HG03432 (cell line): ENCODE measurements around the gene AP1B1.

Source experiments
- ATAC-seq: cut with Tn5 transposase; IDR thresholded peaks from one replicate; pipeline ENCODE4 v1.9.1; 2021; ENCODE audit warnings: mild to moderate bottlenecking, moderate library complexity; ENCODE audit not compliant: unreplicated experiment

Gene AP1B1

DNA sequence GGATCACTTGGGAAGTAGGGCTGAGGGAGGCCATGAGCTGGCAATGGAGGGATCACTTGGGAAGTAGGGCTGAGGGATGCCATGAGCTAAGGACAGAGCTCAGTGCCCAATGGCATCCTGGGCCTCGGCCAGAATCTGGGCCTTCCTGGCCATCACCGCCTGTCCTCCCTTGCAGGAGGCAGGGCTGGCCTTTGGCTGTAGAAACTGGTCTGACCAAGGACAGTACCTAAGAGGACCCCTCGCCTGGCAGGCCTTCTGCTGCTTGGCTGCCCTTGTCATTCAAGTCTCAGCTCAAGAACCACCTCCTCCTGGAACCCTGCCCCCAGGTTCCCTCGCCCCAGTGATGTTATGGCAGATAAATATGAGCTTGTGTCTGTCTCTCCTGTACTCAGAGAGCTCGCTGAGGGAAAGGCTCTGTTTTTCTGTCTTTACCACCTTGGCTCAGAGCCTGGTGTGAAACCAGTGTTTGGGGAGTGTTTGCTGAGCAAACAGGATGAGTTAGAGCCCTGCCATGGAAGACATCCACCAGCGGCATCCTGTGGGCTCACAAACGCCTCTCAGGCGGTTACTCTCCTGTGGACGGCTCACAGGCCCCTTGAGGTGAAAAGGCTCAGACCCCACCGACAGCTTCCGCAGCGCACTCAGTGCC lies 53.5 kb downstream of the AP1B1 start:
- no peak for ATAC-seq

DNA sequence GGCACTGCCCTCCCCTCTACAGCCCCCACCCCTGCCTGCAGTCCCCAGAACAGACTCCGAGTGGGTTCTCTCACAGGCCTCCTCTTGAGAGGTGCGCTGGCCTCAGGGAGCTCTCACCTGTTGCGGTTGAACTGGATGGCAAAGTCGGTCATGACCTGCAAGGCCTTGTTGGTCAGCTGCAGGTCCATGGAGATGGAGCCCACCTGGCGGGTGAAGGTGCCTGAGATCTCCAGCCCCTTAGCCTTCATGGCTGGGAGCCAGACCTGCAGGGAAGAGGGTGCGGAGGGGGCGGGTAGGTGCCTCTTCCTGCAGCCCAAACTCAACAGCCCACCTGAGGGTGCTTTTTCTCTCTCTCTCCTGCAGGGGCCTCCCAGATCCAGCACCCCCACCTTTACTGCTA lies 54.2 kb downstream of the AP1B1 start:
- no peak for ATAC-seq

DNA sequence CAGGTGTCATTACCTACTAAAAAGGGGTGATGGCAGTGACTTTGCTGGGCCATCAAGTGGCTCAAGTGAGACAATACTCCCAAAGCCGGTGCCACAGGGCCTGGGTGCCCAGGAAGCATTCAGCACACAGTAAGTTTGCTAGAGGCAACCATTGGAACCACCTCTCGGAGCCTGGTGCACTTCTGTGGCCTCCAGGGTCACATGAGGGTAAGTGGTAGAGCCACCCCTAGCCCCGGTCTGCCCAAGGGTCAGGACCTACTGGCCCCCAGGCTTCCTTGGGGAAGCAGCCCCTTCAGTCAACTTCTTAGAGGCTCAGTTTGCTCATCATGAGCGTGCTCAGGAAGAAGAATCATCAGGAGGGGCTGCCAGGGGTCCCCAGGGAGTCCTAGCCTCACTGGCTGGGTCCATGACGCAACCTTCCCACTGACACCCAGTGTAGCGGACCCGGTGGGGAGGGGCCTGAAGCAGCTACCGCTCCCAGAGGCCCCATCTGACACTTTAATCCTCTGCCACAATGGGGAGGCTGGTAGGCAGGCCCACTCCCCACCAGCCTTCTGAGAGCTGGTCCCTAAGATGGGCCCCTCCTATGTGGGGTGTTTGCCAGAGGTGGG lies 55.4 kb downstream of the AP1B1 start:
- no peak for ATAC-seq

DNA sequence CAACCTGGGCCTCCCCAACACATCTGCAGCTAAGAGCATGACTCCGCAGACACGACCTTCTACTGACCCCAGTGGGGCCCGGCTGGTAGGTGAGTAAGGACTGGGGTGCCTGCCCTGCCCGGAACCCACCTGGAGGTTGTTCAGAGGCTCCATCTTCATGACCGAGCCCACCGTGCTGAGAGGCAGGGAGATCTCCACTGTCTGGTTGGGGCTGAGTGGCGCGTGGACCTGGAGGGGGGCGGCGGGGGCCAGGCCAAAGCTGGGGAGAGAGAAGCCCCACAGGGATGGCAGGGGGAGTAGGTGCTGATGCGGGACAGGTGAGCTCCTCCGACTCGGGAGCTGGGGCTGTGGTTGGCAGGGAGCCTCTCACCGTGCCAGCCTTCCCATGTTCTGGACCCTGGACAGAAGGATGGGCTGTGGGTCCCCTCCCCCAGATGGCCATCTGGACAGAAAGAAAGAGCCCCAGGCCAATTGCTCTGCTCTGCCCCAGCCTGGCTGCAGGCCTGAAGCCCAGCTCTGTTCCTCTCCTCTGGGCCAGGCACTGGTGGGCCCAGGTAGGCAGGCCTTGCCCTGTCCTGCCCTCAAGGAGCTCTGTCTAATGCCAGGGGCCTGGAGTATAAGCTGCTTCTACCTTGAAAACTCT lies 56.6 kb downstream of the AP1B1 start:
- no peak for ATAC-seq

DNA sequence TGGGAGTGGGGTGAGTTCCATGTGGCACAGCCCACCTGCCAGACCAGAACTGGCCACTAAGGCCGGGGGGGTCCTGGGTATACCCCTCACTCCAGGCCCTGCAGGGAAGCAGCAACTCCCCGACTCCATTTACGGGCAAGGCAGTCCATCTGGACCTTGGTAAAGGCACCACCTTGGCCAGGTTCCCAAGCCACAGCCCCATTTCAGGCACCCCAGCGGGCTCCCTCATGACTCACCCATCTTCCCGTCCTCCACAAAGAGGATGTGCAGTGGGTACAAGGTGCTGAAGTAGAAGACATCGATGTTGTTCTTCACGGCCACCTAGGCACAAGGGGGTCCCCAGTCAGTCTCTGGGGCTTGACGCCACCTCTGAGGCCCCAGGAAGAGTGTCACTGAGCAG lies 57.2 kb downstream of the AP1B1 start:
- ATAC-seq = no peak

DNA sequence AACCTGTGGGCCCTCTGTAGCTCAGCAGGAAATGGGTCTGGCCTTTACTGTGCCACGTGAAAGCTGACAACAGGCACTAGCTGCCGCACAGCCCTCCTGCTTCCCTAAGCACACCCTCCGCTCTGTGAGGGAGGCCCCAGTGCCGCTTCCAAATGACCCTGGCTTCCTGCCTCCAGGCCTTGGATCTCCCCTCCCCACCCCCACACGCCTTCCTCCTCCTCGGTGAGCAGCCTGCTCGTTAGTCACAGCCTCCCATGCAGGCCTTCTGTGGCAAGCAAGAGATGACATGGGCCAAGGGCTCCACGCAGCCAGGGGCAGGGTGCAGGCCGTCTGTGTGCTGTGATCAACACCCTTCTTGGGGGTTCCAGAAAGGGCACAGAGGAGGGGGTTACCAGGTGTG lies 57.6 kb downstream of the AP1B1 start:
- ATAC-seq = no peak

DNA sequence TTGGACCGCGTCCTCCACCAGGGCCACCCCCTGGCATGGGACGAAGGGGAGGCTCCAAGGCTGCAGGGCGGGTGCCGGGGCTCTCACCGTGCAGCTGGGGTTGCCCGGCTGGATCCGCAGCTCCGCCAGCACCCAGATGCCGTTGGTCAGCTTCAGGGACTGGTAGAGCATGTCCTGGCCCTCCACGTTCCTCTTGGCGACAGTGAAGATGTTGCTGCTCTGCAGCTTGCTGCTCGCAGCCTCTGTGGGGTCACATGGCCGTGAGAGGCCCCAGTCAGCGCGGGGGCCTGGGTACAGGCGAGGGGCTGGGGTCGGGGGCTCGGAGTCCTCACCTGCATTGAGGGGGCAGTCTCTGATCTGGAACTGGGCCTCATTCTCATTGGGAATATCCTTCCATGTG lies 58.1 kb downstream of the AP1B1 start:
- ATAC-seq = no peak

DNA sequence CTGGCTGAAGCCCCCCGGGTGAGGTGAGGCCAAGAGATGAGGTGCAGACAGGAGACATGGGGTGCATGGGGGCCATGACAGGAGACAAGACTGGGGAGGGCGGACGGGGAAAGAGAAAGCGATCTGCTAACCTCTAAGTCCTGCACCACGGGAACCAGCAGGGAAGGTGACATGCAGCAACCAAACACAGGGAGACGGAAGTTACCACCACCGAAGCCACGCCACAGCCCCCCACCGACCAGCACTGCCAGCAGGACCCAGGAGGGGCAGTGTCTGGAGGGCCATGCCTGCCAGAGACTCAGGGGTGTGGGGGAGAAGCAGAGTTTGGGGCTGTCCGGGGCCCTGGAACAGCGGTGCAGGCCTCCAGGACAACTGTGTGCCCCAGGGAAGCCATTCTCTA lies 58.8 kb downstream of the AP1B1 start:
- no peak for ATAC-seq

DNA sequence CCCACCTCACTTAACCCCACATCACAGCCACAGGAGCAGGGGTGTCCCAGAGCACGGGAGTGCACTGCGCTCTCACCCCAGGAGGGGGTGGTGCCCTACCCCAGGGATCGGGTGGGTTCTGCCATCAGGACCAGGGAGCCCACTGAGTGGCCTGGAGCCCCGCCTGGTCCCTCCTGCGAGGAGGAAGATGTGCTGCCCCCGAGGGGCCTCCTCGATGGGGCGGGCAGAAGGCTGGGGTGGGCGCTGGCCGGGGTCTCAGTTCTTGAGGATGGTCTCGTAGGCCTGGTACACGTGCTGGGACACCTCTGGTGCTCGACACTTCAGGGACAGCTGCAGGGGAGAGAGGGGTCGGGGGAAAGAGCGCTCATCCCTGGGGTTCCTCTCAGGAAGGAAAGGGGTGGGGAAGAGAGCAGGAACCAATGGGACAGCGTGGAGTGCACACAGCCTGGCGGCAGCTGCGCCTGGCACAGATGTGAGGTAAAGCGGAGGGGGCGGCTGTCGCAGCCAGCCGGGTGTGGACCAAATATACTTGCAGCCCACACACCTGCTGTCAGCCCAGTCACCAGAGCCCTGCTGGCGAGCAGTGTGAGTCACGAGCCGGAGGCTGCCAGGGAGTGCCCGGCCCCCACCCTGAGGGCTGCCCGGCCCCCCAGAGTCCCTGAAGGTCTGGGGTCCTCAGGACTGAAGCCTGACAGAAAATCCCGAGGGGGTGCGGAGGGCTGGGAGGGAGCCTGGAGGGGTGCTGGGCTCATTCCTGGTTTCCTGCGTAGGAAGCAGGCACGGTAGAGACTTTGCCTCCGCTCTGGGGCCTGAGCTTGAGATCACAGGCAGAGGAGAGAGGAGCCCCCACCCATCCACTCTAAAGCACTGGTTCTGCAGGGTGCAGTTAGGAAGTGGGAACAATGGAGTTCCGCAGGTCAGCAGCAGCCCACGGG lies 59.5 kb downstream of the AP1B1 start:
- no peak for ATAC-seq

DNA sequence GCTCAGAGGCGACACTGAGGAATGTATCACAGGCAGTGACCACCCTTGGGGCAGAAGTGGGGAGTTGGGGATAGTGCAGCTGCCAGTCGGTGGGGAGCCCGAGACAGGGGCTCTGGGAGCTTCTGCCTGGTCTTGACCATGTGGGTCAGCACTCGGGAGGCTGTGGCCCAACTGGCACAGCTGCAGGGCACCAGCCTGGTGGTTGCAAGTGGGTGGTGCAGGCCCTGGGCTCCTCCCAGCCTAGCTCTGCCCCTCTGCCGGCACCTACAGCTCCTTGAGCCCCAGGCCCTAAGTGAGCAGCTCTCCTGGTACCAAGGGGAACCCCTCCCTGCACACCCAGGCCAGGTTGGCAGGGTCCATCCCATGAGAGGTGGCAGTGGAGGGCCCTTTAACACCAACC lies 60.3 kb downstream of the AP1B1 start:
- no peak for ATAC-seq

DNA sequence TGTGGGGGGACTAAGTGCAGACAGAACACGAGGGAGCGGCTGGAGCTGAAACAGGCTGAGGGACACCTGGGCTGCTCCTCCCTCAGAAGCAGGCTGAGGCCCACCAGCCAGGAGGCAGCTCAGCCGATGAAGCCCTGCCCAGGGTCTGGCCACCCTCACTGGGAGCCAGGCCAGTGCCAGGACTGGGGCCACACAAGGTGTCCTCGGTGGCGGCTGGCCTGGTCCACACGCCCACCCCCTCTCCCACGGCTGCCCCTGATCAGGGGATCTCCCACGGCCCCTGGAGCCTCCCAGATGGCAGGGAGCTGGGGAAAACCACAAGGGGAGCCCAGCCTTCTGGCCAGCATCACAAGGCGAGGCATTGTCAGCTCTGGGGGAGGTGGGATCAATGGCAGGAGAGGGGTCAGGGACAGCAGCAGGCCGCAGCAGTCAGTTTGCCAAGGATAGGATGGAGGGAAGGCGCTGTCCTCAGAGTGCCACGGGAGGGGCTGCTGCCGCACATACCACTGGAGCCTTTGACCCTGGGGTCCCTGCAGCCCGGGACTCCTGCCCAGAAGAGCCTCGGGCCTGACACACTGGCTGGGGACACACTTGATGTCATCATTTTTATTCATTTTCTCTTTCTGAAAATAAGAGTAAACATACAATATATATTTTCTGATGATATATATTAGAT lies 61.1 kb downstream of the AP1B1 start:
- no peak for ATAC-seq

DNA sequence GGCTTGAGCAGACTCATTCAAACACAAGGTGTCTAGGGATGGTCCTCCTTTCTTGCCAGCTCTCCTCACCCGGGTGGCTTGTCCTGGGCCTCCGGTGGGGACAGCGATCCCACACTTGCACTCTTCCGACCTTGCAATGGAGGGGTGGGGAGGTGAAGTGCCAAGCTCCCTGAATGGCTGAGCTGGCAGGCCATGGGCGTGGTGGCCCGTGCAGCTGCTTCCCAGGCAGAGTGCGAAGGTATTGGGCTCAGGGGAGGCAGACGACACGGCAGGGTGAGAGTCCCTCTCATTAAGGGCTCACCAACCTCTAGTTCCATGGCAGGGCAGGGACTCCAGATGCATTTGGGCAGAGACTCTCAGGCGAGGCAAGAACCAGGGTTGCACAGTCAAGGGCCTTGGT lies 61.9 kb downstream of the AP1B1 start:
- no peak for ATAC-seq

DNA sequence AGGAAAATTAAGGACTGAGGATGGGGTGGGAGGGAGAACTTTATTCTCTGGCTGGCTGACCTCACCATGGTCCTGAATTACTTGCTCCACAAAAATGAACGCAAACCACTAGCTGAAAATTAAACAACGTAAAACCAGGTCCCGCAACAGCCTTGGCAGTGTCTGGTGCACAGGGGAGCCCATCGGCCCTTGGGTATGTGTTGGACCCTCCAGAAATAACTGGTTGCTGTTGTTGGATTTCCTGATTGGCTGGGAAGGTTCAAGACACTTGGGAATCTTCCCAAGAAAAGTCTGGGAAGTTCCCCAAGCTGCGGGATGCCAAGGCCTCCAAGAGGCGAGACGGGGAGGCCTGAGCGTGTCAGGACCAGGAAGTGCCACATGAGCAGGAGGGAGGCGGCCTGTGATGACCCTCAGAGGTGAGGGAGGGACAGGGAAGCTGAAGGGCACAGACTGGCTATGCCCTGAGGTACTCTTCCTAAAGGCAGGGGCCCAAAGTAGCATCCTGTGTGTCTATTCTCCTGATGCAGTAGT lies 62.5 kb downstream of the AP1B1 start:
- ATAC-seq = no peak

DNA sequence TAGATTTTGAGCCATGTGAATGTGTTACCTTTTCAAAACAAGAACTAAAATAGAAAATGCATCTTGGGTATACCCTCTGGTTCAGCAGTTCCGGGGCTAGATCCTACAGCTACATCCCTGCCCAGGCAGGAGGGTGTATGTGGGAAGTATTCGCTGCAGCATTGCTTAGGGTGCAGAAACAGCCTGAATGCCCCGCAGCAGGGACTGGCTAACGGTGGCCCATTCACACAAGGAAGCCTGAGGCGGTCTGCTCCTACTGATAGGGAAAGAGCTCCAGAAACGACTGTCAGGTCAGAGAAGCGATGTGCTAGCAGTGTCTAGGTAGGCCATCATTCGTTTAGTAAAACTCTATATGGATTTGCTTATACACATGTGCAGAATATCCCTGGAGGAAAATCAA lies 63.0 kb downstream of the AP1B1 start:
- ATAC-seq = no peak

DNA sequence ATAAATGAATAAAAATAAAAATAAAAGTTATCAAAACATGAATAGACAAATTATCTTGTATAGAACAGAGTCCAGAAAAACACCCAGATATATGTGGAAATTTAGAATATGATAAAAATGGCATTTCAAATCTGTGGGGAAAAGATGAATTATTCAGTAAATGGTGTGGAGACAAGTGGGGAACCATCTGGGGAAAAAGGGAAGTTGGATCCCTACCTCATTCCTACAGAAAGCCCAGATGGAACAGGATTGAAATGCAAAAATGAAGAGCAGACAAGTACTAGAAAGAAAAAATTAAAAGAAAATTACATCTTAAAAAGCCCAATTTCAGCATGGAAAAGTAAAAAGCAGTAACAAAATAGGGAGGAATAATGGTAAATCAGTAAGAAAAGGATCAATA lies 64.7 kb downstream of the AP1B1 start:
- ATAC-seq = no peak

DNA sequence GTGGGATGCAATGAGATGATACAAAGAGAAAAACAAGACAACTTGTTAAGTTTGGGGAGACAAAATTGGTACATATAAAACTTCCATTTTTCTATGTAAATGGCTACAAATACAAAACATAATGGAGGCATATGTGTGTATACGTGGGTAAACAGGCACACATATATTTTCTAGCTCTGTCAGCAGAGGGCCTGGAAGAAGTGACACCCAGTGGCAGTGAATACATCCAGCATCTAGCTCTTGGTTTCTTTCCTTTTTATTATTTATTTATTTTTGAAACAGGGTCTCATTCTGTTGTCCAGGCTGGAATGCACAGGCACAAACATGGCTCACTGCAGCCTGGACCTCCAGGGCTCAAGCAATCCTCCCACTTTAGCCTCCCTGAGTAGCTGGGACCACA lies 67.8 kb downstream of the AP1B1 start:
- no peak for ATAC-seq

DNA sequence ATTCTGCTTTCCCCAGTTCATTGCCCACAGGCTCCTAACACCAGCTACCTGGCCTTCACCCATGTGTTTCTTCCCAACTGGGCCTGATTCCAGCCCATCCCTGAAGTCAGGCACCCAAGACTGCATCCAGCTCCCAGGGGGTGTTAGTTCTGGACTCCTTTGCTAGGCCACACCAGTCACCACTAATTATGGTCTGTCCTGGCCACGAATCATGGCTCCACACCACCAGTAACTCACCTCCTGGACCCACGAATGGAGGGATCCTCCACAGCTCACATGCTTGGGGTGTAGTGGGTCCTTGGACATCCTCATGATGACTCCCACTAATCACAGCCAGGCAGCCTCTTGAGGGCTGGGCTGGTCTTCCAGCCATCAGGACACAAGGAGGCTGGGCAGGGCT lies 69.3 kb downstream of the AP1B1 start:
- ATAC-seq = no peak

DNA sequence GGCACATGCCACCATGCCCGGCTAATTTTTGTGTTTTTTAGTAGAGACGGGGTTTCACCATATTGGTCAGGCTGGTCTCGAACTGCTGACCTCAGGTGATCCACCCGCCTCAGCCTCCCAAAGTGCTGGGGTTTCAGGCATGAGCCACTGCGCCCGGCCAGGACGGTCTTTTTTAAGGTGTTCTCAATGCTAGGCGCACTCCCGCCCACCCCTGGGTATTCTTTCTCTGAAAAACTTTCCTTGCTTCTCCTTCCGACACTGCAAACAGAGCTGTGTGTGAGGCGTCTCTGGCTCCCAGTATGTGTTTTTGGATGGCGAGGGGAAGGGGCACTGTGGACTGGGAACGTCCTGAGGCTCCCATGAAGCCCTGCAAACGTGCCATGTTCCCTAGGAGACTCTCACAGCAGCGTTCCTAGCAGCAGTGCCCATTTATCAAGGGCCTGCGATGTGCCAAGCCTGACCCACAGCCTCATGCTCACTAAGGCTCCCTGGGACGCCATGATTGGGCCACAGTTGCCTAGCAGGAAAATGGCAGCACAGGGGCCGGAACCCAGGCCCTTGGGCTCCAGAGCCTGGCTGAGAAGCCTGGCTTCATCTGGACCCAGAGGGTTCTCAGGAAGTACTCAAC lies 70.4 kb downstream of the AP1B1 start:
- no peak for ATAC-seq

DNA sequence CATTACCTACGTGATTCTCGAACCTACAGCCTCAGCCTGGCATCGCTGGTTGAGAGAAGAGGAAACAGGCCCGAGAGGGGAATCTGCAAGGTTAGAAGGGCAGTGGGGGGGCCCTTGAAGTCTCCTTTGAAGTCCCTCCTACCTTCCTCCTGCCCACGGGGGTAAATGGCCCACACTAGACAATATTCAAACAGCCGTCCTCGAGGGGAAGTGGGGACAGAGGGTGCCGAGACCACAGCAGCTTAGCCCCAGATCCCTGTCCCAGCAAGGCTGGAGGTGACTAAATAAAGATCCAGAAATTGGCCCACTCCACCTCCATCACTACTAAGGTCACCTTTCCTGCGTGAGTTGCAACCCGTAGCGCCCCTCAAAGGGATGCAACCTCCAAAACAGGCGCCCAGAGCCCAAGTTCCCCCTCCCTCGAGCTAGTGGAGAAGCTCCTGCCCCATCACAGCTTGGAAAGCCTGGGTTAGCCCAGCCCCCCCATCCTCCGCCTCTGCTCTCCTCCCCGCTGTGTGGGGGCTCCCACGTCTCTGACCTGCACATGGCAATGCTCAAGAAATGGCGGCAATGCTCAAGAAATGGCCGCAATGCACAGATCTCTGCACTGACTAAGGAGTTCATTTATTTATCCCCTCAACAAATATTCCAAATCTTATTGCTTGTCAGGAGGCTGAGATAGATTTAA lies 72.1 kb downstream of the AP1B1 start:
- ATAC-seq = no peak
